ENCODE data around the gene ADORA2A. TPM values are rescaled to one million over a fixed set of nuclear protein-coding genes. Genes with fewer than 3 reads are reported as not detected.

ADORA2A gene
- total and polyA plus RNA-seq, 2 of the 8 experiments (the other 6 are each of a cell fraction or from before 2014, with no cell fraction given): 7.1 to 20.3 TPM

DNA sequence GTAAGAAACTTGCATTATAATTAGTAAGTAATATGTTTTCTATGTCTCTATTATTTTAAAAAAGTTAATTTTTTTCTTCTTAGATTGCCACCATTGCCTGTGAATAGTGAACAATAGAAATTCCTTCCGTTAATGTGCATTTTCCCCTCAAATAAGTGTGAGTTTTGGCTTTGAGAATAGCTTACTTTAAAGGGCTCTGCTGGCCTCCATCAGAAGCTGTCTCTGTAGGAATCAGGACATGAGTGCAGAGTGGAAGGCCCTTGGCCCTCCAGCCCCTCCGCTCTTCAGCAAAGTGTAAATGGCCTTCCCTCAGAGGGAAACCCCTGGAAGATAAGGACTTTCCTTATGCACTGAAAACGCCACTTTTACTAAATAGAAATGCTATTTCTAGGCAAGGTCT, 24.1 kb upstream of the ADORA2A start (continued):
- TF ChIP-seq, protein P1, sequence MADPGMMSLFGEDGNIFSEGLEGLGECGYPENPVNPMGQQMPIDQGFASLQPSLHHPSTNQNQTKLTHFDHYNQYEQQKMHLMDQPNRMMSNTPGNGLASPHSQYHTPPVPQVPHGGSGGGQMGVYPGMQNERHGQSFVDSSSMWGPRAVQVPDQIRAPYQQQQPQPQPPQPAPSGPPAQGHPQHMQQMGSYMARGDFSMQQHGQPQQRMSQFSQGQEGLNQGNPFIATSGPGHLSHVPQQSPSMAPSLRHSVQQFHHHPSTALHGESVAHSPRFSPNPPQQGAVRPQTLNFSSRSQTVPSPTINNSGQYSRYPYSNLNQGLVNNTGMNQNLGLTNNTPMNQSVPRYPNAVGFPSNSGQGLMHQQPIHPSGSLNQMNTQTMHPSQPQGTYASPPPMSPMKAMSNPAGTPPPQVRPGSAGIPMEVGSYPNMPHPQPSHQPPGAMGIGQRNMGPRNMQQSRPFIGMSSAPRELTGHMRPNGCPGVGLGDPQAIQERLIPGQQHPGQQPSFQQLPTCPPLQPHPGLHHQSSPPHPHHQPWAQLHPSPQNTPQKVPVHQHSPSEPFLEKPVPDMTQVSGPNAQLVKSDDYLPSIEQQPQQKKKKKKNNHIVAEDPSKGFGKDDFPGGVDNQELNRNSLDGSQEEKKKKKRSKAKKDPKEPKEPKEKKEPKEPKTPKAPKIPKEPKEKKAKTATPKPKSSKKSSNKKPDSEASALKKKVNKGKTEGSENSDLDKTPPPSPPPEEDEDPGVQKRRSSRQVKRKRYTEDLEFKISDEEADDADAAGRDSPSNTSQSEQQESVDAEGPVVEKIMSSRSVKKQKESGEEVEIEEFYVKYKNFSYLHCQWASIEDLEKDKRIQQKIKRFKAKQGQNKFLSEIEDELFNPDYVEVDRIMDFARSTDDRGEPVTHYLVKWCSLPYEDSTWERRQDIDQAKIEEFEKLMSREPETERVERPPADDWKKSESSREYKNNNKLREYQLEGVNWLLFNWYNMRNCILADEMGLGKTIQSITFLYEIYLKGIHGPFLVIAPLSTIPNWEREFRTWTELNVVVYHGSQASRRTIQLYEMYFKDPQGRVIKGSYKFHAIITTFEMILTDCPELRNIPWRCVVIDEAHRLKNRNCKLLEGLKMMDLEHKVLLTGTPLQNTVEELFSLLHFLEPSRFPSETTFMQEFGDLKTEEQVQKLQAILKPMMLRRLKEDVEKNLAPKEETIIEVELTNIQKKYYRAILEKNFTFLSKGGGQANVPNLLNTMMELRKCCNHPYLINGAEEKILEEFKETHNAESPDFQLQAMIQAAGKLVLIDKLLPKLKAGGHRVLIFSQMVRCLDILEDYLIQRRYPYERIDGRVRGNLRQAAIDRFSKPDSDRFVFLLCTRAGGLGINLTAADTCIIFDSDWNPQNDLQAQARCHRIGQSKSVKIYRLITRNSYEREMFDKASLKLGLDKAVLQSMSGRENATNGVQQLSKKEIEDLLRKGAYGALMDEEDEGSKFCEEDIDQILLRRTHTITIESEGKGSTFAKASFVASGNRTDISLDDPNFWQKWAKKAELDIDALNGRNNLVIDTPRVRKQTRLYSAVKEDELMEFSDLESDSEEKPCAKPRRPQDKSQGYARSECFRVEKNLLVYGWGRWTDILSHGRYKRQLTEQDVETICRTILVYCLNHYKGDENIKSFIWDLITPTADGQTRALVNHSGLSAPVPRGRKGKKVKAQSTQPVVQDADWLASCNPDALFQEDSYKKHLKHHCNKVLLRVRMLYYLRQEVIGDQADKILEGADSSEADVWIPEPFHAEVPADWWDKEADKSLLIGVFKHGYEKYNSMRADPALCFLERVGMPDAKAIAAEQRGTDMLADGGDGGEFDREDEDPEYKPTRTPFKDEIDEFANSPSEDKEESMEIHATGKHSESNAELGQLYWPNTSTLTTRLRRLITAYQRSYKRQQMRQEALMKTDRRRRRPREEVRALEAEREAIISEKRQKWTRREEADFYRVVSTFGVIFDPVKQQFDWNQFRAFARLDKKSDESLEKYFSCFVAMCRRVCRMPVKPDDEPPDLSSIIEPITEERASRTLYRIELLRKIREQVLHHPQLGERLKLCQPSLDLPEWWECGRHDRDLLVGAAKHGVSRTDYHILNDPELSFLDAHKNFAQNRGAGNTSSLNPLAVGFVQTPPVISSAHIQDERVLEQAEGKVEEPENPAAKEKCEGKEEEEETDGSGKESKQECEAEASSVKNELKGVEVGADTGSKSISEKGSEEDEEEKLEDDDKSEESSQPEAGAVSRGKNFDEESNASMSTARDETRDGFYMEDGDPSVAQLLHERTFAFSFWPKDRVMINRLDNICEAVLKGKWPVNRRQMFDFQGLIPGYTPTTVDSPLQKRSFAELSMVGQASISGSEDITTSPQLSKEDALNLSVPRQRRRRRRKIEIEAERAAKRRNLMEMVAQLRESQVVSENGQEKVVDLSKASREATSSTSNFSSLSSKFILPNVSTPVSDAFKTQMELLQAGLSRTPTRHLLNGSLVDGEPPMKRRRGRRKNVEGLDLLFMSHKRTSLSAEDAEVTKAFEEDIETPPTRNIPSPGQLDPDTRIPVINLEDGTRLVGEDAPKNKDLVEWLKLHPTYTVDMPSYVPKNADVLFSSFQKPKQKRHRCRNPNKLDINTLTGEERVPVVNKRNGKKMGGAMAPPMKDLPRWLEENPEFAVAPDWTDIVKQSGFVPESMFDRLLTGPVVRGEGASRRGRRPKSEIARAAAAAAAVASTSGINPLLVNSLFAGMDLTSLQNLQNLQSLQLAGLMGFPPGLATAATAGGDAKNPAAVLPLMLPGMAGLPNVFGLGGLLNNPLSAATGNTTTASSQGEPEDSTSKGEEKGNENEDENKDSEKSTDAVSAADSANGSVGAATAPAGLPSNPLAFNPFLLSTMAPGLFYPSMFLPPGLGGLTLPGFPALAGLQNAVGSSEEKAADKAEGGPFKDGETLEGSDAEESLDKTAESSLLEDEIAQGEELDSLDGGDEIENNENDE (IDR thresholded peaks at IDR 0.05; ENCODE audit: insufficient replicate concordance, low read length): no peak
- TF ChIP-seq MAFK (IDR thresholded peaks at IDR 0.05; ENCODE audit: low read depth, low read length) (no peak), EGR1 (IDR thresholded peaks at IDR 0.05; ENCODE audit: borderline replicate concordance, low read depth, low read length) (no peak), SP2 (IDR thresholded peaks at IDR 0.05; ENCODE audit: low read length) (no peak), GTF2F1 (IDR thresholded peaks at IDR 0.05; ENCODE audit: borderline replicate concordance, low read depth, low read length) (no peak), TCF12 (IDR thresholded peaks at IDR 0.05; ENCODE audit: low read depth, low read length) (no peak), BACH1 (IDR thresholded peaks at IDR 0.05; ENCODE audit: low read length) (no peak)
- TF ChIP-seq, protein P2, sequence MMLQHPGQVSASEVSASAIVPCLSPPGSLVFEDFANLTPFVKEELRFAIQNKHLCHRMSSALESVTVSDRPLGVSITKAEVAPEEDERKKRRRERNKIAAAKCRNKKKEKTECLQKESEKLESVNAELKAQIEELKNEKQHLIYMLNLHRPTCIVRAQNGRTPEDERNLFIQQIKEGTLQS (IDR thresholded peaks at IDR 0.05; ENCODE audit: insufficient read depth, low read depth, low read length): no peak
